Hepatocyte (in vitro differentiated cells): Measurements from ENCODE around the gene MAP3K5.
A peak's percentile ranks its signal among the peaks of the same experiment; 100 is the strongest.

Experiments used
- CTCF ChIP-seq: fragments of 200-600 bp; sonication (generic); IDR thresholded peaks from 2 replicates; pipeline ENCODE4 v1.5.1; 2016; ENCODE audit warnings: antibody characterized with exemption, mild to moderate bottlenecking; ENCODE audit not compliant: poor library complexity
- EZH2 ChIP-seq: fragments of 200-600 bp; sonication (generic); IDR thresholded peaks from 2 replicates; pipeline ENCODE4 v1.6.1; 2016; ENCODE audit warnings: antibody characterized with exemption, mild to moderate bottlenecking, borderline replicate concordance

- TF ChIP-seq CTCF (peak; percentile 66), EZH2 (no peak)
These were observed 244.9 kb downstream of the MAP3K5 start for GRCh38 chr6:136547336-136547735.
